Activated CD4-positive, CD25-positive, alpha-beta regulatory T cell treated with anti-CD3 and anti-CD28 coated beads, Interleukin-2, amount 50 U/mL, for 72 hours (primary cell): ENCODE data around the gene CD14.
"Not testable (repeated sequence)": the region's sequence is repeated elsewhere in the genome, so short reads cannot be mapped to it uniquely, and the experiment has no call there.

Experiments used
- DNase-seq: peaks from one replicate; pipeline ENCODE4 v3.0.0; 2021

Gene CD14

DNA sequence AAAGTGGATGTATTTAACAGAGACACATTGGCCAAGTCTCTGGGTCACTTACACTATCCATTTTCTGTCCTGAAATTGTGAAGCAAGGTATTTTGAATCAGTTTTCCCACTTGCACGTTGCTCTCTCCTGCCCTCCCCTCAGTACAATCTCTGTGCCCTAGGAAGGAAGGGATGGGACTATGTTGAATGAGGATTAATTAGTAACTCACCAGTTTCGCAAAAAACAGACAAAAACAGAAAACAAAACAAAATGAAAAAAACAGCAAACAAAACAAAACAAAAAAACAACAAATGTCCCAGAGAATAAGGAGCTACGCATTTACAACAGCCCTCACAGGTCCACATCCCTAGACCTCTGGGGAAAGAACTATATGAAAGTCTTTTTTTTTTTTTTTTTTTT is 1.1 kb upstream of the CD14 start:
- DNase-seq: no peak

DNA sequence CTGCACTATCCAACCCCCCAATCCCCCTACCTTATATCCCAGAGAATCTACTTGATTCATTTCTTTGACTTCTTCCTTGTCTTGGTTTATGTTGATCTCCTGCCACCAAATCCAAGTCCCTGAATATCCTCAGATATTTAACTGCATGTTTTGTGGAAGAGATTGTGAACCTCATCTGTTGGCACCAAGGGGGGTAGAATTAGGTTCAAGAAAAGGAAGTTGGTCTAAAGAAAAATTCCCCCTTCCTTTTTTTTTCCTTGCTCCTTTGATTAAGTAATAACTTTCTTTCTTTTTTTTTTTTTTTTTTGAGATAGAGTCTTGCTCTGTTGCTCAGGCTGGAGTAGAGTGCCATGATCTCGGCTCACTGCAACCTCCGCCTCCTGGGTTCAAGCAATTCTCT is 526 bp upstream of the CD14 start:
- DNase-seq: no peak

DNA sequence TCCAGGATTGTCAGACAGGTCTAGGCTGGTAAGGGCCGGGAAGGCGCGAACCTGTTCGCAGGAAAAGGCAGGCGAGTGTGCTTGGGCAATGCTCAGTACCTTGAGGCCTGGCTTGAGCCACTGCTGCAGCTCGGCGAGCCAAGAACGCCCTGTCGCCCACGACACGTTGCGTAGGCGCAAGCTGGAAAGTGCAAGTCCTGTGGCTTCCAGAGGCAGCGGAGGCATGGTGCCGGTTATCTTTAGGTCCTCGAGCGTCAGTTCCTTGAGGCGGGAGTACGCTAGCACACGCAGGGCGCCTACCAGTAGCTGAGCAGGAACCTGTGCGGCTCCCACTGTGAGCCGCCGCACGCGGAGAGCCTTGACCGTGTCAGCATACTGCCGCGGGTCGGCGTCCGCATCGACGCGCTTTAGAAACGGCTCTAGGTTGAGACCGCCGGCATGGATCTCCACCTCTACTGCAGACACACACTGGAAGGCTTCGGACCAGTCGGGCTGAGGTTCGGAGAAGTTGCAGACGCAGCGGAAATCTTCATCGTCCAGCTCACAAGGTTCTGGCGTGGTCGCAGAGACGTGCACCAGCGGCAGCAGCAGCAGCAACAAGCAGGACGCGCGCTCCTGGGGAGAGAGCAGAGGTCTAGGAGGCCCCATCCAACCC is 482 bp downstream of the CD14 start:
- DNase-seq: peak; percentile 47

DNA sequence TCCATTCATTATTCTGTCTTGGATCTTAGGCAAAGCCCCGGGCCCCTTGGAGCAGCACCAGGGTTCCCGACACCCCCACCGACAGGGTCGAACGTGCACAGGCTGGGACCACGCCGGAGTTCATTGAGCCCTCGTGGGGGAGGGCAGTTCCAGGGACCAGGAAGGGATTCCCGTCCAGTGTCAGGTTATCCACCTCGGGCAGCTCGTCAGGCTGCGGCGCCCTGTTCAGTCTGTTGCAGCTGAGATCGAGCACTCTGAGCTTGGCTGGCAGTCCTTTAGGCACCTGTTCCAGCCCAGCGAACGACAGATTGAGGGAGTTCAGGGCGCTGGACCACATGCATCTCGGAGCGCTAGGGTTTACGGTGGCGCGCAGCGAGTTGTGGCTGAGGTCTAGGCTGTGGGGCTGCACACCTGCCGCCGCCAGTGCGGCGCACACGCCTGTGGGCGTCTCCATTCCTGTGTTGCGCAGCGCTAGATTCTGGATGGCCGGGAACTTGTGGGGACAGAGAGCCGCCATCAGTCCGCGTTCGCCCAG is 1.1 kb downstream of the CD14 start:
- peak; percentile 42 for DNase-seq

DNA sequence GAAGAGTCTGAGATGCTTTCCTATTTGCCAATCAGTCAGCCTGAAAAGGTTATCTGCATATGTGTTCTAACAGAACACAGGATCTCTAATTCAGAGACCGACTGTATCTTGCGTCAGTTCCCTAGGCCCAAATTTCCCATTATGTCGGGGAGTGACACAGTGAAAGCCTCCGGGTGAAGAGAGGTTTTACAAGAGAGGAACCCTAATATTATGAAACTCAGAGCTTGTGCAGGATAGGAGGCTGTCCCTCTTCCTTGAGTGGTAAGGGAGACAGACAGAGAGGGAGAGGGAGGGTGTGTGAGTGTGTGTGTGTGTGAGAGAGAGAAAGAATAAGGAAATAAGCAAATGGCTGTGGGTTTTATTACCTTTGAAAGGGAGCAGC is 1.9 kb downstream of the CD14 start:
- no peak for DNase-seq

DNA sequence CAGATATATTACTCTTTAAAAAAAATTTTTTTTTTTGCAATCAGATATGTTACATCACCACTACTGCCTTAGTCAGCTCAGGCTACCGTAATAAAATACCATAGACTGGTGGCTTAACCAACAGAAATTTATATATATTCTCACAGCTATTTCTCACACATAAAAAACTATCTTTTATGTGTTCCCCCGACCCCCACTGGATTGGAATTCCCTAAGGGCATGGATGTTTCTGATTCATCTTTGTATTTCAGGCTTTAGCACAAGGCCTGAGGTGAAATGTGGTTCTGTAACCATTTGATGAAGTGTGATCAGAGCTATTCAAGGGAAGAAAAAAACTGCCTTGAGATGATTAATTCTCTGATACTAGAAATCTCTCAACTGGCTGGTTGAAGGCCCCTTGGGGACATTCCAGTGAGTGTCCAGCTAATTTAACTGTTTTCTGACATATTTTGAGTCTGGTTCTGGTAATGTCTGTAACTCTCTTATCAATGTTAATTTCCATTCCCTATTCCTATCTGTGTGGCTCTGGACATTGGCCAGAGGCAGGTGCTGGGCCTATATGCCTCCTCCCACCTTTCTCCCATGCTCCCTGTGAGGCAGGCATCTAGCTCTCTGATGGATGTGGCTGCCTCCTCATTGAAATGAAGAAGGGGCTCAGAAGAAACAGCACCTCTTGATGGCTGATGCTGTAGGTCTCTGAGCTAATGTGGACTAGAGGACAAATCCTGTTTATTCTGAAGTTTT is 2.5 kb downstream of the CD14 start:
- no peak for DNase-seq

DNA sequence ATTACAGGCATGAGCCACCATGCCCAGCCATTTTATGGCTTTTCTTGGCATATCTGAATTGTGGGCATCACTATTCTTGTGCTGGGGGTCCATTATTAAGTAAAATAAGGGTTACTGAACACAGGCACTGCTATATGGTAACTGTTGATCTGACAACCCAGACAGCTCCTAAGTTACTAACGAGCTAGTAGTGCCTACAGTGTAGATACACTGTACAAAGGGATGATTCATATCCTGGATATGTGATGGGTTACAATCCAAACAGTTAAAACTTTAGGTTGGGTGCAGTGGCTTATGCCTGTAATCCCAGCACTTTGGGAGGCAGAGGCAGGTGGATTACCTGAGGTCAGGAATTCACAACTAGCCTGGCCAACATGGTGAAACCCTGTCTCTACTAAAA is 4.3 kb downstream of the CD14 start:
- no peak for DNase-seq

DNA sequence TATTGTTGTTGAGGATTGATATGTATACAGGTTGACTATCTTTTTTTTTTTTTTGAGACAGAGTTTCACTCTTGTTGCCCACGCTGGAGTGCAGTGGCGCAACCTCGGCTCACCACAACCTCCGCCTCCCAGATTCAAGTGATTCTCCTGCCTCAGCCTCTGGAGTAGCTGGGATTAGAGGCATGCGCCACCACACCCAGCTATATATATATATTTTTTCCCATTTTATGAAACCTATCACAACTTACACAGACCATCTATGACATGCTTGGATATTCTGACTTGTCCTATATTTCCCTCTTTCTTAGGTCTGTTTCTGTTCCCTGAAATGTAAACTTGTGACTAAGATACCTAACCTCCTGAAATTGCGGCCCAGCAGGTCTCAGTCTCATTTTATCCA is 5.0 kb downstream of the CD14 start:
- no peak for DNase-seq

DNA sequence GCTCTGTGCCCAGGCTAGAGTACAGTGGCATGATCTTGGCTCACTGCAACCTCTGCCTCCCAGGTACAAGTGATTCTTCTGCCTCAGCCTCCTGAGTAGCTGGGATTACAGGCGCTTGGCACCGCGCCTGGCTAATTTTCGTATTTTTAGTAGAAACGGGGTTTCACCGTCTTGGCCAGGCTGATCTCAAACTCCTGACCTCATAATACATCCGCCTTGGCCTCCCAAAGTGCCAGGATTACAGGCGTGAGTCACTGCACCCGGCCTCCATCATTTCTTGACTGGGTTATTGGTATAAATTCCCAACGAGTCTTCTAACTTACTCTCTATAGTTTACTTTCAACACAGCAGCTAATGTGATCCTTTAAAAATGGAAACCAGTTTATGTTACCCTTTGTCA is 8.1 kb downstream of the CD14 start:
- DNase-seq: not testable (repeated sequence)

DNA sequence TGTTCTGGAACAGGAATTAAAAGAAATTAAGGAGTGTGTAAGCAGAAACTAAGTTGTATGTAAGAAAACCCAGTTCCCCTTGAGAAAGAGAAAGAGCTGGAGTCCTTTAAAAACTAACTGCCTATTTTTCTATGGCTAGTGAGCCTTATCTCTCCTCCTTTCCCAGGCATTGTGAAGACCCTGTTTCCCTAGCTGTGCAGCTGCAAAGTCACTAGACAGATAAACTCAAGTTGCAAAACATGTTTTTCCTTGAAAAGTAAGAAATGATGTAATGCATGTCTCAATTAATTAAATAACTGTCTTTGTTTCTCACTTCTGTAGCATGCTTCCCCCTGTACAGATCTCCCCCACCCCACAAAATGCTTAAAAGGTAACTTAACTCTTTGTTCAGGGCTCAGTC is 9.9 kb downstream of the CD14 start:
- DNase-seq: not testable (repeated sequence)

DNA sequence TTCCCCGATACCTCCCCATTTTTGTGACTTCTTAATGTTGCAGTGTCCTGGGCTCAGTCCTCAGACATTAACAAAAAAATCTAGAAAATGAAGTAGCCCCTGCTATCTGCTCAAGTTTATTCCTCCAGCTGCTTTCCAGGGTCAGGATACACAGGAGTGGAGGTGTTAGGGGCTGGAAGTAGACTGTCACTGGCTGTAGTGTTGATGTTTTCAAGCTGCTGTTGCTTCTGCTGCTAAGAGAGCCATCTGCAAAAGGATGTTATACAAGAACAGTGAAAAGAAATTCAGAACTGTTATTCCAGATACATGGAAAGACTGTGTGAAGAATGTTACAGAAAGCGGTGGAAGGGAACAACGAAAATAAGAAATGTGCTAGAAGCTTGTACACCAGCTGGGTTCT is 10.7 kb downstream of the CD14 start:
- no peak for DNase-seq

DNA sequence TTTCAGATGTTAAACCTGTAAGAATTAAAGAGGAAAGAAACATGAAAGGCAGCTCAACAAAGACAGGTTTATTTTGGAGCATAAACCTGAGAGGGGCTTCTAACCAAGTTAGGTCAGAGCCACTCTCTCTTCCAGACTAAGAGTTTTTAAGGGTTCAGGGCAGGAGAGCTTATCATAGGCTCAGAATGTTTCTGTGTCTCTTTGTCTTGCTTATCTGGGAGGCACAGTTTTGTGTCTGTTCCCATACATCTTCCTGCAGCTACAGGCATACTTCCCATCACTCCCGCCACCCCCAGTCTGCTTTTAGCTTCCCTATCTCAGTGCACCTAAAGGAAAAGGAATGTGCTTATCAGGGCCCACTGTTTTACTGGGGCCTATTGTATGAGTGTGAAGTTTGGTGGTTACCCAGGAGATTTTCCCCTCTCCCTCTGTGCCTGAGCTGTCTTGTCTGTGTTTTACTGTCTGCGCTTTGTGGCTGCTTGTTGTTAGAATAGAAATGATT is 21.9 kb downstream of the CD14 start:
- no peak for DNase-seq

DNA sequence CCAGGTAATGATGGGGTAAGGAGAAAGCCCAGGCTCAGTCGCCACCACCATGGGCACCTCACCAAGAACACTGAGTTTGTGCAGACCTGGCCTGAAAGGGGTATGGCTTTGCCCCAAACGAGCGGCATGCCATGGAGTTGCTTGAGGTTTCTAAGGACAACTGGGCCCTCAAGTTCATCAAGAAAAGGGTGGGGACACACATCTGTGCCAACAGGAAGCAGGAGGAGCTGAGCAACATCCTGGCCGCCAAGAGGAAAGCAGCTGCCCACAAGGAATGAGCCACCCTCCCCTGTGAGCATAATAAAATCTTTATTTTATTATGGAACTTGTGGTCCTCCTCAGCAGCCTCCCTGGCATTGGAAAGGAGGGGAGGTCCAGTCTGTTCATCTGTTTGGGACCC is 23.8 kb downstream of the CD14 start:
- no peak for DNase-seq

DNA sequence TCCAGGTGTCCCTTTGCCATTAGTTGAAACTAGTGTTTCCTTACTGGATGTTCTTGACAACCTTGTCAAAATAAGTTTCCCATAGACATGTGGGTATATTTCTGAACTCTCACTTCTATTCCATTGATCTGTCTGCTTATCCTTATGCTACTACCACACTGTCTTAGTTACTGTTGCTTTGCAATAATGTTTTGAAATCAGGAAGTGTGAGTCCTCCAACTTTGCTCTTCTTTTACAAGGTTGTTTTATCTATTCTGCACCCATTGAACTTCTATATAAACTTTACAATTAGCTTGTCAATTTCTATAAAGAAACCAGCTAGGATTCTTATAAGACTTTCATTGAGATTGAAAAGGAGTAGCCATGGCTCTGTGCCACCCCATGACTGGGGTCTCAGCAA is 24.3 kb downstream of the CD14 start:
- DNase-seq: no peak

DNA sequence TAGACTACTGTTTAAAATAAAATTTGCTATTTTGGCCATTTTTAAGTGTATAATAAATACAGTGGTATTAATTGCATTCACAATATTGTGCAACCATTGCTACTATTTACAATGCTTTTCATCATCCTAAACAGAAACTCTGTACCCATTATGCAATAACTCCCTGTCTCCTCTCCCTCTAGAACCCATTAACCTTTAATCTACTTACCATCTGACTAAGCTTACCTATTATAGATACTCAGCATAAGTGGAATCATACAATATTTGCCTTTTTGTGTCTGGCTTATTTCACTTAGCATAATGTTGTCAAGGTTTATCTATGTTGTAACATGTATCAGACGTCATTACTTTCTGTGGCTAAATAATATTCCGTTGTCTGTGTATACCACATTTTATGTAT is 25.9 kb downstream of the CD14 start:
- no peak for DNase-seq

DNA sequence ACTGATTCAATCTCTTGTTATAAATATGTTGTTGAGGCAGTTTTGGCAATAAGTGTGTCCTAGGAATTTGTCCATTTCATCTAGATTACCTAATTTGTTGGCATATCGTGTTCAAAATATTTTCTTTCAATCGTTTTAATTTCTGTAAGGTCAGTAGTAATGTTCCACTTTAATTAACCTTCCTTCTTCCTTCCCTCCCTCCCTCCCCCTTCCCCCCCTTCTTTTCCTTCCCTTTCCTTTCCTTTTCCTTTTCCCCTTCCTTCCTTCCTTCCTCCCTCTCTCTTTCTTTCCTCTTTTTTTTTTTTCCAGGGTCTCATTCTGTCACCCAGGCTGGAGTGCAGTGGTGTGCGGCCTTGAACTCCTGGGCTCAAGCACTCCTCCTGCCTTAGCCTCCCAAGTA is 27.1 kb downstream of the CD14 start:
- DNase-seq: no peak

DNA sequence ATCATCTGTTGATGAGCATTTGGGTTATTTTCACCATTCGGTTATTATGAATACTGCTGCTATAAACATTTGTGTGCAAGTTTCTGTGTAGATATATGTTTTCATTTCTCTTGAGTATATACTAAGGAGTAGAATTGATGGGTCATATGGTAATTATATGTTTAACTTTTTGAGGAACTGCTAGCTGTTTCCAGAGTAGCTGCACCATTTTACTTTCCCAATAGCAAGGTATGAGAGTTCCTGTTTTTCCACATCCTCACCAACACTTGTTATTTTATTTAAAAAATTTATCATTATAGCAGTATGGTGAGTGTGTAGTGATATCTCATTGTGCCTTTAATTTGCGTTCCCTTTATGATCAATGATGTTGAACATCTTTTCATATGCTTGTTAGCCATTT is 29.2 kb downstream of the CD14 start:
- DNase-seq: no peak

DNA sequence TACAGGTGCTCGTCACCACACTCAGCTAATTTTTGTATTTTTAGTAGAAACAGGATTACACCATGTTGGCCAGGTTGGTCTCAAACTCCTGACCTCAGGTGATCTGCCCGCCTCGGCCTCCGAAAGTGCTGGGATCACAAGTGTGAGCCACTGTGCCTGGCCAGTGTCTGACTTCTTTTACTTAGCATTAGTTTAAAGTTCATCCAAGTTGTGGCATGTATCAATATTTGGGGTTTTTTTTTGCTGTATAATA is 29.6 kb downstream of the CD14 start:
- not testable (repeated sequence) for DNase-seq

DNA sequence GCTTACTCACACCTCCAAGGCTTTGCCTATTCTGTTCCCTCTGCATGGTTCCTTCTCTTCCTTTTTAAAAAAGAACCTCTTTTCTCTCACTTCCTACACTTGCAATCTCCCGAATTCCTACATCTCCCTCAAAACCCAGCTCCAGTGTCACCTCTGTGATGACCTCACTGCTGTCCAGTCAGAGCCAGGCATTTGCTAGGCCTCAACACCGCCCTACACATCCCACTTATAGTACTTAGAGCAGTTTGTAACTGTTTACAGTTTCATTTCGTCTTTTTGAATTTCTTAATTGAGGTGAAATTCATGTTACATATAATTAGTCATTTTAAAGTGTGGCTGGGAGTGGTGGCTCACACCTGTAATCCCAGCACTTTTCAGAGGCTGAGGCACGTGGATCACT is 30.8 kb downstream of the CD14 start:
- no peak for DNase-seq

DNA sequence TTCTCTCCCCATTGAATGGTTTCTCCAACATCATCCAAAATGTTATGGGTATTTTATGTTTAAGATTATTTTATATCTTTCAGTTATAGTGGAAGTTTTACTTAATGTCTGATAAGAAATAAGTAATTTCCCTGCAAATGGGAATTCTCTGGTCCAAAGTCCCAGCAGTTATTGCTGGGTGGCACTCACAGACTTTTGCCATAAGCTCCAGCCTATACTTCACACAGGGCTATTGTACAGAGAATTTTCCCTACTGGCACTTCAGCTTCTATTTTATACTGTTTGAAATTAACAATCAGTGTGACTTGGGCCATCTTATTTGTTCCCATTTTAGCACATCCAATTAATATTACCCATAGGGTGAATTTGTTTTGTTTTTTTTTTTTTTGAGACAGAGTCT is 32.9 kb downstream of the CD14 start:
- no peak for DNase-seq

DNA sequence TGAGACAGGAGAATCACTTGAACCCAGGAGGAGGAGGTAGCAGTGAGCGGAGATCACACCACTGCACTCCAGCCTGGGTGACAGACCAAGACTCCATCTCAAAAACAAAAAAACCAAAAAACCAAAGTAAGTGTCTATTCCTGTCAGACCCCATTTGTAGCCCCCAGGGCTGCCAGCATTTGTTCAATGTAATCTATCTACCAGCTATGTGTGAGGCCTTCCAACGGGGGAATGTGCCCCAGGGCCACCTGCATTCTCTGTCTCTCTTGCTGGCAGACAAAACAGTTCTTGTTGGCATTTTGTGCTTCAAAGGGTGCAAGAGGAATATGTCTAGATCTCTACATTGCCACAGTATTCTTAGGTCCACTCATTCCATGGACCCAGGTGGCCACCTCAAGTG is 34.1 kb downstream of the CD14 start:
- DNase-seq: no peak

DNA sequence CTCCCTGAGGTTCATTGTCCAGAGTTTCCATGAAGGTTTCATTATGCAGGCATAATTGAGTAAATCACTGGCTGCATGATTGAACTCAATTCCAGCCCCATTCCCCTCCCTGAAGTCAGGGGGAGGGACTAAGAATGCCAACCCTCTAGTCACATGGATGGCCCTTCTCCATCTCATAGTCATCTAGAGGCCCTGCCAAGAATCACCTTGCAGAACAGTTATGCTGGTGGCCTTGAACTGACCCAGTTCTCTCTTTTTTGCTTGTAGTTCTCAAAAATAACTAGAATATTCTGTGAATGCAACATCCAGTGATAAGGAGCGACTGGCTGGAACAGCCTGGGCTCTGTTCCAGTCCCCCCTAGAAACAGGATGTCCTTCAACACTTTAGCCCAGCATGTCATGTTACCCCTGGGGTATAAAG is 36.6 kb downstream of the CD14 start:
- DNase-seq: no peak

DNA sequence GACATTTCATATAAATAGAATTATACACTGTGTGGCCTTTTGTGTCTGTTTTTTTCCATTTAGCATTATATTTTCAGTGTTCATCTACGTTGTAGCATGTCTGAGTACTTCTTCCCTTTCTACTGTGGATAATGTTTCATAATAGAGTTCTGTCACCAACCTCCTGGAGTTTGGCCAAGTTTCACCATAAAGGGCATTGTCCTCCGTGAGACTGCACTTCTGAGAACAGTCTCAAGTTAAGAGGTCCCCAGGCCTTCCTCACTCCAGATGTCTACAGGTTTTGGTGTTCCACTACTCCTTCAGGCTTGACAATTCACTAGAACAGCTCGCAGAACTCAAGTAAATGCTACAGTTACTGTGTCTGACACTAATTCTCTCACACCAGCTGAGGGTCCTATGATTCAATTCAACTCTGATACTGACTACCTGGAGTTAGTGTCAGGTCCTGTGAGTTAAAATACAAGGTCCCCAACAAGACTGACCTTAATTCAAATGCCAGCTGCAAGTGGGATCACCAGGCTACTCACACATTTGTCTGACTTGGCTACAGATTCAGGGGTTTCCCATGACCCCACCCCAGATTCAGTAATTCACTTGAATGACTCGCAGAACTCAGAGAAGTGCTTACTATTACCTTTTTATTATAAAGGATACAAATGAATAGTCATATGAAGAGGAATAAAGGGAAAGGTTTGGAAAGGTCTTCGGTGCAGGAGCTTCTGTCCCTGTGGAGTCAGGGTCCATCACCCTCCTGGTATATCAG is 37.3 kb downstream of the CD14 start:
- DNase-seq: no peak

DNA sequence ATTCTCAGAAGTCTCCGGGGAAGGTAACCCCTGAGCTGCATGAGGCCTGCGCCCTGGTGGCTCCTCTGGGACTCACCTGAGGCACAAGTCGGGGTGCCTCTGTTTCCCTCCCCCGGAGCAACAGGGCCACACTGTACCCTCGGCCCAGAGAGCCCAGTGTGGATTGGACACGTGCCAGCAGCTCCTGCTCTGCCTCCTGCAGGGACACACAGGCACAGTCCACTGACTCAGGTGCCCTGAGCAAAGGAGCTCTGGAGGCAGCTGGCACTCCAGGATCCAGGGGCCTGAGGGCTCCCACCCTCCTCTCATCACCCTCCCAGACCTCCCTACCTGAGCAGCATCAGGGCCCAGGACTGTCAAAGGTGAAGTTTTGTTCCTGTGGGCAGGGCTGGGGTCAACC is 38.8 kb downstream of the CD14 start:
- DNase-seq: no peak
